Naive thymus-derived CD8-positive, alpha-beta T cell (primary cell): ENCODE measurements around the gene CYP21A2. TPM values are rescaled to one million over a fixed set of nuclear protein-coding genes. Genes with fewer than 3 reads are reported as not detected.

ENCODE experiments used
- ATAC-seq, 2 donors: fragments of 150-1000 bp; cut with Tn5 transposase in 1 of 2; sonication (Bioruptor Pico), chemical (Tn5 transposase) in 1 of 2; 1 replicate in 1 of 2; 2 replicates in 1 of 2; pipeline ENCODE4 v1.10.0; 2021; ENCODE audit warnings: mild to moderate bottlenecking in 2 of 2, moderate library complexity in 2 of 2
- POLR2A ChIA-PET: fragments of 350-600 bp; sonication (Branson Sonifier 250); formaldehyde crosslinking; loops from one replicate; lab custom pipeline; 2021; ENCODE audit warnings: antibody characterized with exemption; lab: Charles Lee
- DNase-seq, 10 donors: peaks; one replicate each; pipeline versions ENCODE4 v3.0.0 to v3.0.0-alpha.2; 2020 to 2022
- H3K27ac Mint-ChIP-seq, 10 donors: one replicate each; pipeline ENCODE4 v1.8.0; 2020 to 2022; ENCODE audit warnings: mild to moderate bottlenecking in 10 of 10, mixed read lengths in 10 of 10, moderate library complexity in 4 of 10, inconsistent platforms in 1 of 10
- H3K27me3 Mint-ChIP-seq, 5 donors: one replicate each; pipeline ENCODE4 v1.8.0; 2021 to 2022; ENCODE audit warnings: mixed read lengths in 5 of 5
- H3K36me3 Mint-ChIP-seq, 3 donors: one replicate each; pipeline ENCODE4 v1.8.0; 2020 to 2022; ENCODE audit warnings: mixed read lengths in 3 of 3, mild to moderate bottlenecking in 2 of 3, inconsistent platforms in 1 of 3
- H3K4me1 Mint-ChIP-seq, 4 donors: one replicate each; pipeline ENCODE4 v1.8.0; 2021 to 2022; ENCODE audit warnings: mixed read lengths in 4 of 4
- H3K4me3 Mint-ChIP-seq, 10 donors: one replicate each; pipeline ENCODE4 v1.8.0; 2020 to 2022; ENCODE audit warnings: mild to moderate bottlenecking in 10 of 10, mixed read lengths in 10 of 10, moderate library complexity in 6 of 10, inconsistent platforms in 1 of 10
- H3K9me3 Mint-ChIP-seq, 9 donors: one replicate each; pipeline ENCODE4 v1.8.0; 2020 to 2022; ENCODE audit warnings: mixed read lengths in 9 of 9, mild to moderate bottlenecking in 3 of 9, inconsistent platforms in 1 of 9, moderate library complexity in 1 of 9
- polyA plus RNA-seq, 3 donors: library from polyadenylated mRNA; unstranded; fragments of 300-500 nt; fragmentation: Illumina TruSeq; gene quantifications; one replicate each; pipeline ENCODE4 v1.2.3, GENCODE V29; 2021
- total RNA-seq, 8 experiments: library from RNA in 2 of 8; stranded (reverse) in 2 of 8; gene quantifications; one replicate each; pipeline ENCODE4 v1.2.3 and lab custom pipeline; 2021 to 2026

The CYP21A2 gene
- total and polyA plus RNA-seq, 5 experiments from 2014 or later = 1.2 to 1.8 TPM; not detected in 3

DNA sequence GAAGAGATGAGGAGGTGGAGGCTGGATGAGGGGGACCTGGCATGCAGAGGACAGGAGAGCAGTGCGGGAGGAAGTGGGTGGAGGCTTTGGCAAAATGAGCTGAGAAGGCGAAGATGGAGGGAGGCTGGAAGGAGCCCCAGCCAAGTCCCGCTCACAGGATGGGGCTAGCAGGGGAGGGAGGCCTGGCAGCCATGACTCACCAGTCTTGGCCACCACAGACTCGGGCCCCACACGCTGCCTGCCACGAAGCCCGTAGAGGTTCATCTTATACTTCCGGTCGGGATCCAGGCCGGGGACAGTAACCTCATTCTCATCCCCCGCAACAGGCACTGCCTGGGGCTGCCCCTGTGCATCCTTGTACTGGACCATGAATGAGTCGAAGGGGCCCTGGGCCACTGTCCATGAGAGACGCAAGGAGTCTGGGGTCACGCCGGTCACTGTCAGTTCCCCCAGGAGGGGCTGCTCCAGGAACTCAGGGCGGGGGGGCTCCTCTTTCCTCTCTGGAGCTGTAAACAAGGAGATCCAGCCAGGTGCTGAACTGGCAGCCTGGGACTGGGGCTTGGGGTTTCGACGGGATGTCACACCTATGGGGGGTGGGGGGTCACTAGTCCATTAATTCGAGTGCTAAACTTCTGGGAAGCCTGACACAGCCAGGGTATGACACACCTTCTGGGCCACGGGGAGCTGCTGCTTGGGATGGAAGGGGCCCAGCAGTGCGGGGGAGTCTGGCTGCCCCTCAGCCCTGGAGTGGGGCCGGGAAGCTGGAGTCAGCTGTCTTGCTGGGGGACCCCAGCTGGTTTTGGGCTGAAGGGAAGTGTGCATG lies 43.2 kb downstream of the CYP21A2 start:
- Mint-ChIP-seq H3K4me3 (no peak overlapping the region), H3K27ac (no peak overlapping the region), H3K36me3 (peaks cover 0 to 2% (median 2%) of the 10 kb centered on the region in 3 donors), H3K27me3 (peaks cover 3 to 26% (median 16%) of the 10 kb centered on the region in 5 donors), H3K4me1 (peaks cover 0 to 2% (median 0%) of the 10 kb centered on the region in 4 donors), H3K9me3 (peaks cover 0 to 2% (median 0%) of the 10 kb centered on the region in 9 donors)
- no peak for ATAC-seq
- DNase-seq = no peak
- POLR2A ChIA-PET = no interaction called here

DNA sequence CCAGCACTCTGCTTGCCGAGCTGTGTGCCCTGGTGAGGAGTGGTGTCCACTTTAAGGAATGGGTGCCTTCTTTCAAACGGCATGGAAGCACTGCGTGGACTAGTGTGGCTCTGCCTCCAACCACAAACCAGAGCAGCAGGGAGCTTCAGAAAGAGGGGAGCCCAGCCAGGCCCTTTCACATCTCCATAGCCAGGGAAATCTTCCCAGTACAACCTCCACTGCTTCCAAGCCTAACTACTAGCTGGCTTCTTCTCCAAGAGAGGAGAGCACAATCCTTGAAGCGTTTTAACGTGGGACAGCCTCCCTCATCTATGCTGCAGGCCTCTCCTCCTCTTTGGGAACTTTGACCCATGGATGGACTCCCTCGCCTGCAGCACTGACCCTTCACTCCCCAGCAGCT lies 44.3 kb downstream of the CYP21A2 start:
- peaks cover 5 to 33% (median 21%) of the 10 kb centered on the region in 5 donors for H3K27me3 Mint-ChIP-seq
- ATAC-seq (no peak), DNase-seq (no peak)
- H3K9me3 Mint-ChIP-seq = peaks cover 0 to 2% (median 0%) of the 10 kb centered on the region in 9 donors
- no peak overlapping the region for H3K27ac Mint-ChIP-seq
- POLR2A ChIA-PET = interaction anchor here (0.9 kb wide), 1 partner anchor 54 kb away, joined by 3 read pairs; no protein-coding TSS in a partner anchor
- H3K4me3 Mint-ChIP-seq = no peak overlapping the region
- peaks cover 0 to 2% (median 2%) of the 10 kb centered on the region in 3 donors for H3K36me3 Mint-ChIP-seq
- peaks cover 1 to 5% (median 3%) of the 10 kb centered on the region in 4 donors for H3K4me1 Mint-ChIP-seq

GRCh38 chr6:32082935-32083334 lies 44.7 kb downstream of the CYP21A2 start:
- Mint-ChIP-seq H3K9me3 (peaks cover 0 to 2% (median 0%) of the 10 kb centered on the region in 9 donors), H3K27me3 (peaks cover 5 to 33% (median 21%) of the 10 kb centered on the region in 5 donors), H3K4me3 (no peak overlapping the region), H3K4me1 (peaks cover 1 to 5% (median 3%) of the 10 kb centered on the region in 4 donors), H3K36me3 (peaks cover 0 to 2% (median 2%) of the 10 kb centered on the region in 3 donors), H3K27ac (peak overlapping the region in 2 of 10 donors; percentile 60 to 77)
- POLR2A ChIA-PET = interaction anchor here (0.9 kb wide), 1 partner anchor 53 kb away, joined by 3 read pairs; no protein-coding TSS in a partner anchor
- ATAC-seq (no peak), DNase-seq (no peak)

GRCh38 chr6:32083812-32084768 lies 45.9 kb downstream of the CYP21A2 start:
- H3K4me1 Mint-ChIP-seq = peaks cover 1 to 5% (median 3%) of the 10 kb centered on the region in 4 donors
- peaks cover 5 to 33% (median 23%) of the 10 kb centered on the region in 5 donors for H3K27me3 Mint-ChIP-seq
- POLR2A ChIA-PET = no interaction called here
- H3K27ac Mint-ChIP-seq = peak overlapping the region in 1 of 10 donors; percentile 51
- peaks cover 0 to 2% (median 0%) of the 10 kb centered on the region in 9 donors for H3K9me3 Mint-ChIP-seq
- DNase-seq (peak in 1 of 10 donors; percentile 34), ATAC-seq (no peak)
- H3K4me3 Mint-ChIP-seq = no peak overlapping the region
- peaks cover 0 to 2% (median 2%) of the 10 kb centered on the region in 3 donors for H3K36me3 Mint-ChIP-seq

DNA sequence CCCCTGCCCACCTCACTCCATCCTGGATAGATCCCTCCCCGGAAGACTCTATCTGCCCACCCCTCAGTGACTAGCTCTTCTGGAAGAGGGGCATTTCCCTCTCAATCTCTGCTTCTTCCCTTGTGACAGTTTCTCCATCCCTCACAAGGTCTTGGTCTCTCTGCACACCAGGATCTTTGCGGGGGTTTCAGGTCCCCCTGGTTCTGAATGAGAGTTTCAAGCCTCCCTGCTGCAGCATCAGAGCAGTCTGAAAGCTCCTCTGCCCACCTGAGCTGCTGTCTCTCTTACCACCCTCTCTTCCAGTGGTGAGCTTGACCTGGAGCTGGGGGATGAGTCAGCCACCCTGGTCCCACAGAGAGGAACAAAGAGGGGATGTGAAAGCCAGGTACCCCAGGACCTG lies 46.6 kb downstream of the CYP21A2 start:
- POLR2A ChIA-PET = no interaction called here
- DNase-seq (peak in 1 of 10 donors; percentile 24), ATAC-seq (no peak)
- Mint-ChIP-seq H3K36me3 (peaks cover 0 to 2% (median 2%) of the 10 kb centered on the region in 3 donors), H3K27me3 (peaks cover 5 to 33% (median 27%) of the 10 kb centered on the region in 5 donors), H3K4me3 (no peak overlapping the region), H3K9me3 (peaks cover 0 to 2% (median 0%) of the 10 kb centered on the region in 9 donors), H3K27ac (no peak overlapping the region), H3K4me1 (peaks cover 1 to 5% (median 3%) of the 10 kb centered on the region in 4 donors)

DNA sequence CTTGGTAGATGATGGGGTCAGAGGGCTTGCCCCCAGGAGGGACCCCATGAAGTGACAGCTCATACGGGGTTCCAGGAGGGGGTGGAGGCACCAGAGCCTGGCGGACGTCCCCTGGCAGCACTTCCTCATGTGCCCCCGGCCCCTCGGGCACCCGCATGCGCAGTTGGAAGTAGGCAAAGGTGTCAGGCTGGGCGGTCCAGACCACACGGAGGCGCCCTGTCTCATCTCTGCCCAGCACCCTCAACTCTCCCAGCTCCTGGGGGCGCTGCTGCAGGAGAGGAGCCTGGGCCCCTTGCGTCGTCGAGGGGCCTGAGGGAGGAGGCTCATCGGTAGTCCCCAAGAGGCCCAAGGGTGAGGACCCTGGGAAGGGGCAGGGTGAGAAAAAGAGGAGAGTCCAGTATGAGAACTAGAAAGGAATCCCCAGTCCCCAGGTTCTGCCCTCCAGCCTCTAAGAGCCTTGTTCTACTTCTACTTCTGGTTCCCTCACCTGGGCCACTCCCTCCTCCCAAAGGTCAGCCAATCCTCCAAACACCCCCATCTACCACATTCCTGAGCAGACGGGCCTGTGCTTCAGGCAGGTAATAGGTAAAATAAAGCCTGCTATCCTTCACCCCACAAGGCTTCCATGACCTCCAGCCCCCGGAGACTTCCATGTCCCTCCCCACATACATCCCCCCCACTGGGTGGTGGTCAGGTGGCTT lies 47.7 kb downstream of the CYP21A2 start:
- Mint-ChIP-seq H3K9me3 (peaks cover 0 to 2% (median 0%) of the 10 kb centered on the region in 9 donors), H3K27me3 (peaks cover 6 to 33% (median 27%) of the 10 kb centered on the region in 5 donors), H3K4me3 (peak overlapping the region in 4 of 10 donors; percentile 22 to 63 (median 28)), H3K4me1 (peaks cover 1 to 5% (median 3%) of the 10 kb centered on the region in 4 donors), H3K27ac (peak overlapping the region in 2 of 10 donors; percentile 28 to 34), H3K36me3 (peaks cover 0 to 2% (median 2%) of the 10 kb centered on the region in 3 donors)
- DNase-seq = peak in 1 of 10 donors; percentile 57
- ATAC-seq = no peak
- POLR2A ChIA-PET = no interaction called here

DNA sequence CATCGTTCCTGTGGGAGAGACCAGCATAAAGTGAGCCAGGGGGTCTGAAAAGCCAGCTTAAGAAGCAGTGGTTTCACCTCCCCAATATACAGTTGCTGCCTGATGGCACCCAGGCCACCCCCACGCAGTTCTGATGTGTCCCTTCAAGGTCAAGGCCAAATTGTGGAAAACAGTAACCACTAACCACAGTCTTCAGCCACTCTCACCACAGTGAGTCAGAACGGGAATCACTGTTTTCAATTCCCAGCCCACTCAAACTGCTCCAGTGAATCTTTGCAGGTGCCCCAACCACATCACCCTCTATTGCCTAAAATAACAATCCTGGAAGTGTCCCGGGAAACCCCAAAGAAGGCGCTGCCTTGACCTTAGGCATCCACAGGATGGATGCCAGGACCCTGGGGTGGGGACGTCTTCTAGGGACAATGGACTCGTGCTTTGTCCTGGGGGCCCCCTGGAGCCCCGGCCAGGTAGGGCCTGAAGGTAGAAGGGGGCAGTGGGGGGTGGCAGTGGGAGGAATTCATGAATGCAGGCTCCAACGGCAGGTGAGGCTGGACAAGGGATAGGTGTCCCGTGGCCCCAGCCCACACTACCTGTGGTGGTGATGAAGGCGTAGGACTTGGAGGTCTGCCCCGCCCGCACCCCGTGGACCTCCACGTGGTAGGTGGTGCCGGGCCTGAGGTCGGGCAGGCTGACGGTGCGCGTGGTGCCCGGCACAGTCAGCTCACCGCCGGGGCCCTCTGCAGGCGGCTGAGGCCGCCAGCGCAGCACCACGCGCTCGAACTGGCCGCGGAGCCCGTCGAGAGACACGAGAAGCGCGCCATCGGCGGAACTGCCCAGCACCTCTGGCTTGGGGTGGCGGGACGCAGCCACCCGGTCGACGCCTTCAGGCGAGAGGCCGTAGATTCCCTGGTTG lies 48.7 kb downstream of the CYP21A2 start:
- Mint-ChIP-seq H3K27ac (peak overlapping the region in 1 of 10 donors; percentile 46), H3K9me3 (peaks cover 0 to 2% (median 0%) of the 10 kb centered on the region in 9 donors), H3K4me3 (peak overlapping the region in 6 of 10 donors; percentile 13 to 67 (median 58)), H3K36me3 (peaks cover 0 to 2% (median 2%) of the 10 kb centered on the region in 3 donors), H3K4me1 (peaks cover 1 to 5% (median 3%) of the 10 kb centered on the region in 4 donors), H3K27me3 (peaks cover 6 to 33% (median 27%) of the 10 kb centered on the region in 5 donors)
- peak in 1 of 10 donors; percentile 45 for DNase-seq
- peak; percentile 45 to 59 for ATAC-seq
- POLR2A ChIA-PET = interaction anchor here (0.6 to 1.2 kb wide), 3 partner anchors 52 to 109 kb away, joined by 3 to 6 read pairs (median 3); partner anchors contain the start of gene GPSM3

- H3K27me3 Mint-ChIP-seq = peaks cover 6 to 38% (median 32%) of the 10 kb centered on the region in 5 donors
- H3K36me3 Mint-ChIP-seq = peaks cover 0 to 2% (median 2%) of the 10 kb centered on the region in 3 donors
- DNase-seq (peak; percentile 45 to 87 (median 62)), ATAC-seq (peak; percentile 95 to 98)
- H3K4me3 Mint-ChIP-seq = peak overlapping the region in 7 of 10 donors; percentile 20 to 63 (median 40)
- H3K27ac Mint-ChIP-seq = no peak overlapping the region
- H3K4me1 Mint-ChIP-seq = peaks cover 1 to 5% (median 3%) of the 10 kb centered on the region in 4 donors
- POLR2A ChIA-PET = interaction anchor here (0.6 to 1.2 kb wide), 3 partner anchors 51 to 108 kb away, joined by 3 to 6 read pairs (median 3); partner anchors contain the start of gene GPSM3
- H3K9me3 Mint-ChIP-seq = peaks cover 0 to 2% (median 0%) of the 10 kb centered on the region in 9 donors
Observed at GRCh38 chr6:32087574-32088486, 49.6 kb downstream of the CYP21A2 start.

- Mint-ChIP-seq H3K27ac (no peak overlapping the region), H3K4me3 (peak overlapping the region in 6 of 10 donors; percentile 20 to 63 (median 42)), H3K36me3 (peaks cover 0 to 2% (median 0%) of the 10 kb centered on the region in 3 donors), H3K4me1 (peaks cover 0 to 5% (median 3%) of the 10 kb centered on the region in 4 donors), H3K9me3 (no peaks in the 10 kb centered on the region), H3K27me3 (peaks cover 6 to 41% (median 32%) of the 10 kb centered on the region in 5 donors)
- ATAC-seq (no peak), DNase-seq (peak in 1 of 10 donors; percentile 46)
- POLR2A ChIA-PET = interaction anchor here (1.2 kb wide), 1 partner anchor 107 kb away, joined by 3 read pairs; no protein-coding TSS in a partner anchor
Observed at GRCh38 chr6:32088487-32089049, 50.4 kb downstream of the CYP21A2 start.
